AG04450 (cell line): ENCODE measurements around the gene FHIT. TPM values are rescaled to one million over a fixed set of nuclear protein-coding genes. Genes with fewer than 3 reads are reported as not detected.

Source experiments
- CTCF ChIA-PET: fragments of 300-600, 350-600 bp; formaldehyde crosslinking; extraction: SDS; loops from one replicate; lab custom pipeline; 2022; ENCODE audit warnings: antibody characterized with exemption, inconsistent platforms; lab: Charles Lee
- POLR2A ChIA-PET: fragments of 350-600 bp; formaldehyde crosslinking; extraction: SDS; loops from one replicate; lab custom pipeline; 2021; ENCODE audit warnings: antibody characterized with exemption, inconsistent platforms; lab: Yijun Ruan, JAX
- DNase-seq: peaks from one replicate; pipeline ENCODE4 v3.0.0-alpha.2; 2011; ENCODE audit warnings: low read depth, low spot score
- H3K27ac ChIP-seq: one replicate; pipeline ENCODE4 v1.5.1; 2012; ENCODE audit warnings: low read depth, low read length, control low read depth
- H3K27me3 ChIP-seq: one replicate; pipeline ENCODE4 v1.6.0; 2012; ENCODE audit warnings: low read length; ENCODE audit not compliant: control insufficient read depth, insufficient read depth
- H3K4me3 ChIP-seq: 2 replicates; pipeline ENCODE4 v1.5.1; 2011; ENCODE audit warnings: mild to moderate bottlenecking, low read depth, low read length, control low read depth
- H3K9me3 ChIP-seq: 2 replicates; pipeline ENCODE4 v1.5.1; 2012; ENCODE audit warnings: low read length; ENCODE audit not compliant: control insufficient read depth, insufficient read depth
- polyA plus RNA-seq: library from polyadenylated mRNA; depleted of rRNA; stranded (reverse); fragments of >200 nt; gene quantifications from 2 replicates; pipeline ENCODE4 v1.2.3, GENCODE V29; 2011
- TF ChIP-seq, protein P1 (sequence below): IDR thresholded peaks from 2 replicates; pipeline ENCODE4 v1.5.1; 2011; ENCODE audit warnings: low read depth, low read length, control low read depth, inconsistent platforms

FHIT gene
- polyA plus RNA-seq, 1 experiment: 0.17 TPM

GRCh38 chr3:60025096-60026050 is 1225.9 kb downstream of the FHIT start:
- TF ChIP-seq, protein P1, sequence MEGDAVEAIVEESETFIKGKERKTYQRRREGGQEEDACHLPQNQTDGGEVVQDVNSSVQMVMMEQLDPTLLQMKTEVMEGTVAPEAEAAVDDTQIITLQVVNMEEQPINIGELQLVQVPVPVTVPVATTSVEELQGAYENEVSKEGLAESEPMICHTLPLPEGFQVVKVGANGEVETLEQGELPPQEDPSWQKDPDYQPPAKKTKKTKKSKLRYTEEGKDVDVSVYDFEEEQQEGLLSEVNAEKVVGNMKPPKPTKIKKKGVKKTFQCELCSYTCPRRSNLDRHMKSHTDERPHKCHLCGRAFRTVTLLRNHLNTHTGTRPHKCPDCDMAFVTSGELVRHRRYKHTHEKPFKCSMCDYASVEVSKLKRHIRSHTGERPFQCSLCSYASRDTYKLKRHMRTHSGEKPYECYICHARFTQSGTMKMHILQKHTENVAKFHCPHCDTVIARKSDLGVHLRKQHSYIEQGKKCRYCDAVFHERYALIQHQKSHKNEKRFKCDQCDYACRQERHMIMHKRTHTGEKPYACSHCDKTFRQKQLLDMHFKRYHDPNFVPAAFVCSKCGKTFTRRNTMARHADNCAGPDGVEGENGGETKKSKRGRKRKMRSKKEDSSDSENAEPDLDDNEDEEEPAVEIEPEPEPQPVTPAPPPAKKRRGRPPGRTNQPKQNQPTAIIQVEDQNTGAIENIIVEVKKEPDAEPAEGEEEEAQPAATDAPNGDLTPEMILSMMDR: no peak
- ChIA-PET CTCF (no interaction called here), POLR2A (no interaction called here)
- H3K4me3 ChIP-seq: no peak overlapping the region
- H3K27ac ChIP-seq: no peak overlapping the region
- no peaks in the 10 kb centered on the region for H3K27me3 ChIP-seq
- no peaks in the 10 kb centered on the region for H3K9me3 ChIP-seq
- DNase-seq: no peak

DNA sequence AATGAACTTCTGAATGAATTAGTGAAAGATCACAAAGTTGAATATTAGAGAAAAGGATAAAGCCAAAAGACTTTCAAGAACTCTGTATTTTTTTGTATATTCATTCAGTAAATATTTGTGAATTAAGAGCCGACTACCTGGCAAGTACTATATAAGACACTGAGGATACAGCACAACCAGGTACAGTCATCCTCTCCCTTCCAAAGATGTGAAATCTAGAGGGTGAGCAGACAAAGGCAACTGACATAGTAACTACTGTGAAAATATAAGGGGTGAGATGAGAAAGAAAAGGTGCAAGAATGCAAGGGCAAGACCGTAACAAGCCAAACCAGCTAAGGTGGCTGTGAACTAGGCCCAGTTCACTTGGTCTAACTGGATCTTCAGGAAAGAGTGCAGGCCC is 1226.9 kb downstream of the FHIT start:
- Histone ChIP-seq H3K4me3 (no peak overlapping the region), H3K9me3 (no peaks in the 10 kb centered on the region), H3K27me3 (no peaks in the 10 kb centered on the region), H3K27ac (no peak overlapping the region)
- ChIA-PET POLR2A (no interaction called here), CTCF (no interaction called here)
- TF ChIP-seq, protein P1: no peak
- DNase-seq: no peak

GRCh38 chr3:60023189-60023588 is 1228.1 kb downstream of the FHIT start:
- no peak for DNase-seq
- H3K27me3 ChIP-seq: no peaks in the 10 kb centered on the region
- H3K27ac ChIP-seq: no peak overlapping the region
- CTCF ChIA-PET: no interaction called here
- TF ChIP-seq, protein P1: no peak
- H3K4me3 ChIP-seq: no peak overlapping the region
- no peaks in the 10 kb centered on the region for H3K9me3 ChIP-seq
- POLR2A ChIA-PET: no interaction called here

GRCh38 chr3:60017631-60018030 is 1233.6 kb downstream of the FHIT start:
- Histone ChIP-seq H3K9me3 (no peaks in the 10 kb centered on the region), H3K27me3 (no peaks in the 10 kb centered on the region), H3K27ac (no peak overlapping the region), H3K4me3 (no peak overlapping the region)
- TF ChIP-seq, protein P1: no peak
- DNase-seq: no peak
- CTCF ChIA-PET: no interaction called here
- POLR2A ChIA-PET: no interaction called here

- ChIA-PET CTCF (no interaction called here), POLR2A (no interaction called here)
- TF ChIP-seq, protein P1: no peak
- Histone ChIP-seq H3K27me3 (no peaks in the 10 kb centered on the region), H3K9me3 (no peaks in the 10 kb centered on the region), H3K4me3 (no peak overlapping the region), H3K27ac (no peak overlapping the region)
- DNase-seq: no peak
These were observed 1236.1 kb downstream of the FHIT start for GRCh38 chr3:60015032-60015705.
